HL-60 (cell line): Measurements from ENCODE around the gene CNTNAP2.
"Not testable (repeated sequence)": the region's sequence is repeated elsewhere in the genome, so short reads cannot be mapped to it uniquely, and the experiment has no call there.

ENCODE experiments used
- DNase-seq, 2 experiments: peaks; one replicate each; pipeline ENCODE4 v3.0.0-alpha.2; 2010 to 2020; ENCODE audit warnings: low read depth in 1 of 2, low spot score in 1 of 2
- H3K27ac ChIP-seq: fragments of 250-450 bp; sonication (Bioruptor Pico); replicated peaks from 2 replicates; pipeline ENCODE4 v1.5.1; 2020; ENCODE audit warnings: mild to moderate bottlenecking, moderate library complexity
- H3K27me3 ChIP-seq: fragments of 250-450 bp; sonication (Bioruptor Pico); 2 replicates; pipeline ENCODE4 v1.5.1; 2021; ENCODE audit warnings: mild to moderate bottlenecking, moderate library complexity; ENCODE audit not compliant: insufficient read depth, poor library complexity, severe bottlenecking
- H3K4me3 ChIP-seq: replicated peaks from 2 replicates; pipeline ENCODE4 v1.5.1; 2011; ENCODE audit warnings: mild to moderate bottlenecking, control low read depth, low read length; ENCODE audit not compliant: insufficient read depth
- CTCF ChIP-seq: IDR thresholded peaks from one replicate; pipeline ENCODE4 v1.5.1; 2011; ENCODE audit warnings: low read length, control low read depth, inconsistent platforms; ENCODE audit not compliant: insufficient read depth
- GABPA ChIP-seq: IDR thresholded peaks from 2 replicates; pipeline ENCODE4 v1.6.1; 2012; ENCODE audit warnings: low read depth
- POLR2AphosphoS5 ChIP-seq: IDR thresholded peaks from 2 replicates; pipeline ENCODE4 v1.6.1; 2012; ENCODE audit warnings: low read depth
- REST ChIP-seq: IDR thresholded peaks from 2 replicates; pipeline ENCODE4 v1.6.1; 2012; ENCODE audit warnings: low read depth; ENCODE audit not compliant: insufficient replicate concordance
- SPI1 ChIP-seq: IDR thresholded peaks from 2 replicates; pipeline ENCODE4 v1.6.1; 2012; ENCODE audit warnings: low read depth, mild to moderate bottlenecking, borderline replicate concordance

The CNTNAP2 gene

GRCh38 chr7:148419856-148420832 is 2303.5 kb downstream of the CNTNAP2 start:
- no peak for DNase-seq
- Histone ChIP-seq H3K27ac (no peak overlapping the region), H3K4me3 (no peak overlapping the region), H3K27me3 (peaks cover 3% of the 10 kb centered on the region)
- TF ChIP-seq GABPA: no peak
- no peak for TF ChIP-seq POLR2AphosphoS5
- no peak for TF ChIP-seq SPI1
- TF ChIP-seq CTCF: no peak
- no peak for TF ChIP-seq REST

- DNase-seq: no peak
- Histone ChIP-seq H3K27ac (no peak overlapping the region), H3K4me3 (no peak overlapping the region), H3K27me3 (peaks cover 3% of the 10 kb centered on the region)
- TF ChIP-seq POLR2AphosphoS5 (no peak), CTCF (no peak), SPI1 (no peak), GABPA (no peak), REST (no peak)
These were observed 2305.4 kb downstream of the CNTNAP2 start for GRCh38 chr7:148422030-148422429.

- DNase-seq, H3K4me3 ChIP-seq, H3K27me3 ChIP-seq, H3K27ac ChIP-seq: not testable (repeated sequence)
These were observed 2309.8 kb downstream of the CNTNAP2 start for GRCh38 chr7:148426393-148426792.

- not testable (repeated sequence) for DNase-seq, H3K27me3 ChIP-seq, H3K27ac ChIP-seq, H3K4me3 ChIP-seq
These were observed 2314.1 kb downstream of the CNTNAP2 start for GRCh38 chr7:148430690-148431089.
